Mesenchymal stem cell (in vitro differentiated cells and primary cell): Measurements from ENCODE around the gene NFATC2.

Experiments used
- DNase-seq: peaks from one replicate; pipeline ENCODE4 v3.0.0-alpha.2; 2013
- H2AFZ ChIP-seq: one replicate; pipeline ENCODE4 v1.6.1; 2013; ENCODE audit warnings: low read depth, mild to moderate bottlenecking, control low read depth, inconsistent platforms, low read length, moderate library complexity
- H2AK5ac ChIP-seq: 2 replicates; pipeline ENCODE4 v1.6.1; 2013; ENCODE audit warnings: low read length, moderate library complexity, mild to moderate bottlenecking, inconsistent platforms; ENCODE audit not compliant: severe bottlenecking
- H2BK120ac ChIP-seq: one replicate; pipeline ENCODE4 v1.6.1; 2013; ENCODE audit warnings: low read depth, mild to moderate bottlenecking, inconsistent platforms, low read length, moderate library complexity
- H2BK12ac ChIP-seq, 2 experiments: one replicate each; pipeline ENCODE4 v1.6.1; 2013; ENCODE audit warnings: inconsistent platforms in 2 of 2, low read length in 2 of 2, mild to moderate bottlenecking in 2 of 2, moderate library complexity in 2 of 2, control low read depth in 1 of 2
- H2BK15ac ChIP-seq: one replicate; pipeline ENCODE4 v1.6.1; 2013; ENCODE audit warnings: mild to moderate bottlenecking, low read depth, inconsistent platforms; ENCODE audit not compliant: poor library complexity, severe bottlenecking
- H2BK5ac ChIP-seq: 2 replicates; pipeline ENCODE4 v1.6.1; 2013; ENCODE audit warnings: low read depth, mild to moderate bottlenecking, low read length, control low read depth, inconsistent platforms; ENCODE audit not compliant: poor library complexity, severe bottlenecking
- H3K14ac ChIP-seq, 2 experiments: one replicate each; pipeline ENCODE4 v1.6.1; 2013; ENCODE audit warnings: inconsistent platforms in 2 of 2, low read length in 2 of 2, control low read depth in 1 of 2, mild to moderate bottlenecking in 1 of 2, moderate library complexity in 1 of 2
- H3K18ac ChIP-seq, 2 experiments: one replicate each; pipeline ENCODE4 v1.6.1; 2013; ENCODE audit warnings: inconsistent platforms in 2 of 2, low read length in 2 of 2, control low read depth in 1 of 2, low read depth in 1 of 2, mild to moderate bottlenecking in 1 of 2
- H3K23ac ChIP-seq, 2 experiments: one replicate each; pipeline ENCODE4 v1.6.1; 2013; ENCODE audit warnings: inconsistent platforms in 2 of 2, low read length in 2 of 2, mild to moderate bottlenecking in 2 of 2, moderate library complexity in 2 of 2, control low read depth in 1 of 2
- H3K27ac ChIP-seq: 2 replicates; pipeline ENCODE4 v1.5.1; 2013; ENCODE audit warnings: mild to moderate bottlenecking, moderate library complexity, low read length, control low read depth, inconsistent platforms; ENCODE audit not compliant: poor library complexity, severe bottlenecking
- H3K27me3 ChIP-seq, 2 experiments: 2 replicates each; pipeline versions ENCODE4 v1.6.1 to v1.7.0; 2013; ENCODE audit warnings: low read length in 2 of 2, mild to moderate bottlenecking in 2 of 2, moderate library complexity in 2 of 2, control low read depth in 1 of 2, inconsistent platforms in 1 of 2; ENCODE audit not compliant: control insufficient read depth in 1 of 2, insufficient read depth in 1 of 2
- H3K36me3 ChIP-seq, 2 experiments: 2 replicates each; pipeline versions ENCODE4 v1.6.1 to v1.7.0; 2013; ENCODE audit warnings: low read length in 2 of 2, control low read depth in 1 of 2, inconsistent platforms in 1 of 2, low read depth in 1 of 2, mild to moderate bottlenecking in 1 of 2; ENCODE audit not compliant: insufficient read depth in 2 of 2, control insufficient read depth in 1 of 2
- H3K4ac ChIP-seq, 2 experiments: one replicate each; pipeline ENCODE4 v1.6.1; 2013; ENCODE audit warnings: inconsistent platforms in 2 of 2, low read length in 2 of 2, mild to moderate bottlenecking in 2 of 2, moderate library complexity in 2 of 2, control low read depth in 1 of 2, low read depth in 1 of 2
- H3K4me1 ChIP-seq: 2 replicates; pipeline ENCODE4 v1.6.1; 2013; ENCODE audit warnings: low read depth, low read length, control low read depth; ENCODE audit not compliant: control insufficient read depth, insufficient read depth
- H3K4me2 ChIP-seq: 2 replicates; pipeline ENCODE4 v1.6.1; 2013; ENCODE audit warnings: low read length, mild to moderate bottlenecking, inconsistent platforms; ENCODE audit not compliant: poor library complexity, severe bottlenecking
- H3K4me3 ChIP-seq, 2 experiments: 2 replicates each; pipeline versions ENCODE4 v1.5.1 to v1.7.0; 2013; ENCODE audit warnings: low read length in 2 of 2, mild to moderate bottlenecking in 2 of 2, control low read depth in 1 of 2, low read depth in 1 of 2; ENCODE audit not compliant: insufficient read depth in 1 of 2
- H3K79me1 ChIP-seq: replicated peaks from 2 replicates; pipeline ENCODE4 v1.6.1; 2013; ENCODE audit warnings: mild to moderate bottlenecking, control low read depth, low read length, inconsistent platforms; ENCODE audit not compliant: poor library complexity, severe bottlenecking
- H3K9ac ChIP-seq: 2 replicates; pipeline ENCODE4 v1.7.0; 2013; ENCODE audit warnings: mild to moderate bottlenecking, low read length, moderate library complexity
- H3K9me3 ChIP-seq: 2 replicates; pipeline ENCODE4 v1.7.0; 2013; ENCODE audit warnings: mild to moderate bottlenecking, low read length; ENCODE audit not compliant: control insufficient read depth
- H4K8ac ChIP-seq: one replicate; pipeline ENCODE4 v1.6.1; 2013; ENCODE audit warnings: inconsistent platforms, mild to moderate bottlenecking, low read length, moderate library complexity
- H4K91ac ChIP-seq: one replicate; pipeline ENCODE4 v1.6.1; 2013; ENCODE audit warnings: mild to moderate bottlenecking, low read length, inconsistent platforms
- WGBS: methylation state at CpG from one replicate; pipeline ENCODE4 v1.1.7; 2013; ENCODE audit warnings: mixed read lengths; 5-methylcytosine and 5-hydroxymethylcytosine counted together

NFATC2 gene

DNA sequence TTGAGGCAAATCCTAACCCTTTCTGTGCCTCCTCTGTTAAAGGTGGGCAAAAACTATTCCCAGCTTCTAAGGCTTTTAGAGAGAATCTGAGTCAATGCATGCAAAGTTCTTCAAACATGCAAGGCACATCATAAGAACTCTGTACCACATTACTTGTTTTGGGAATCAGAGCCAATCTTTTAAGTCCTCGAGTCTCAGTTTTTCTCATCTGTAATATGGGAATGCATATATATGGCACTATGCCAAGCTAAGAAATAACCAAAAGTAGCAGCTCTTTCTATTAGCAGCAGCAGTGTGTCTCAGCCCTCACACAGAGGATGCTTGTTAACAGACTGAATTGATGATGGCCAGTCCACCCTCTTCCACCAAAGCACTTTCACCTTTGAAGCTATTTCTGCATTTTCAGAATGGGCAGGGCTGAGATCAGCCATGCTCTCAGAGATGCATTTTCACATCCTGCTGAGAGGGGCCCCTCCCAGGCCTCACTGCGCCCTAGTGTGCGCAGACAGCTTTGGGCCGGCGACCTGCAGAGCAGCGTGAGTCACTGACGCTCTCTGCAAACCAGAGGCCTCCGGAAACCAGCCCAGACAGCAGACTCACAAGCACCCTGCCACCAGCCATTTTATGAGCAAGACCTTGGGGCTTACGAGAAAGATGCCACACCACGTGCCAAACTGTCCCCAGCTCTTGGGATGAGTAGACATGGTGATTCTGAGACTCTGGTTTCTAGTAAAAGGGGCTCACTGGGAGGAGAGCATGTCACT is 138.0 kb downstream of the NFATC2 start:
- Histone ChIP-seq H4K8ac (peak overlapping the region; percentile 78), H3K4me3 (no peak overlapping the region), H2BK12ac (peak overlapping the region; percentile 51 to 60), H3K36me3 (no peaks in the 10 kb centered on the region), H3K27me3 (no peaks in the 10 kb centered on the region), H3K79me1 (no peaks in the 10 kb centered on the region), H3K4me1 (peaks cover 11% of the 10 kb centered on the region), H3K4ac (peak overlapping the region in 1 of 2 experiments; percentile 19), H3K27ac (no peak overlapping the region), H3K9me3 (no peaks in the 10 kb centered on the region), H3K9ac (no peak overlapping the region), H3K14ac (no peak overlapping the region), H2BK120ac (no peak overlapping the region), H4K91ac (peak overlapping the region; percentile 45), H3K18ac (peak overlapping the region; percentile 46 to 58), H3K23ac (no peak overlapping the region), H2AFZ (no peak overlapping the region), H3K4me2 (no peak overlapping the region), H2BK5ac (no peak overlapping the region), H2BK15ac (no peak overlapping the region), H2AK5ac (no peak overlapping the region)
- WGBS, result 12% methylated on average over 9 of the region's 10 CpGs
- DNase-seq, result peak; percentile 94

DNA sequence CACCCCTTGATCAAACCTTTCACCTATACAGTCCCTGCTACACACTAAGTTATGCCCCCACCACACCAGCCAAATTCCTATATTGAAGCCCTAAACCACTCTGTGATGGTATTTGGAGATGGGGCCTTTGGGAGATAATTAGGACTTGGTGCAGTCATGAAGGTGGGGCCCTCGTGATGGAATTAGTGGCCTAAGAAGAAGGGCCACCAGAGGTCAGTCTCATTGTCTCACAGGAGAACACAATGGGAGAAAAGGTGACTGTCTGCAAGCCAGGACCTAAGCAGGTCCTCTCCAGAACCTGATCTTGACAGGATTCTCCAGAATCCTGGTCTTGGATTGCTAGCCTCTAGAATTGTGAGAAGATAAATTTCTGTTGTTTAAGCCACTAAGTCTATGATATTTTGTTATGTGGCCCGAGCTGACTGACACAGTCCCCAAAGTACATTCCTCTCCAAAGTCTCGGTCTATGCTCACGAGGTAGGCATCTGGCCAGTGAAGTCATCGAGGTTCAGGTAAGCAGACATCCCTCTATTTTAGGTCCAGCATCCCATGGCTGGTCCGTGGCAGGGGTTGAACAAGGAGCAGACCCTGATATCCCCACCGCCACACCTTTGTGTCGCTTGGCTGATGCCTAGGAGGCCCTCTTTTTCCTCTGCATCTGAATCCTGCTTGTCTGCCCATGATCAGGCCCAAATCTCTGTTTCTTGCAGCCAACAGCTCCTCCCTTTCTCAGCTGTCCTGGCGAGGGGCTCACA is 138.9 kb downstream of the NFATC2 start:
- H3K4ac ChIP-seq, result peak overlapping the region in 1 of 2 experiments; percentile 62
- peak overlapping the region; percentile 19 to 60 for H2BK12ac ChIP-seq
- H3K9me3 ChIP-seq, result no peaks in the 10 kb centered on the region
- no peak for DNase-seq
- no peak overlapping the region for H4K91ac ChIP-seq
- H3K27ac ChIP-seq, result no peak overlapping the region
- H2BK5ac ChIP-seq, result no peak overlapping the region
- H3K4me3 ChIP-seq, result no peak overlapping the region
- H2AK5ac ChIP-seq, result no peak overlapping the region
- peak overlapping the region; percentile 54 for H2BK120ac ChIP-seq
- 90% methylated on average over 9 of the region's 9 CpGs for WGBS
- no peaks in the 10 kb centered on the region for H3K79me1 ChIP-seq
- peak overlapping the region in 1 of 2 experiments; percentile 49 for H3K18ac ChIP-seq
- peaks cover 11% of the 10 kb centered on the region for H3K4me1 ChIP-seq
- H3K14ac ChIP-seq, result no peak overlapping the region
- no peaks in the 10 kb centered on the region for H3K36me3 ChIP-seq
- peak overlapping the region; percentile 12 for H2BK15ac ChIP-seq
- no peak overlapping the region for H3K4me2 ChIP-seq
- H3K9ac ChIP-seq, result no peak overlapping the region
- no peaks in the 10 kb centered on the region for H3K27me3 ChIP-seq
- H4K8ac ChIP-seq, result peak overlapping the region; percentile 71
- no peak overlapping the region for H2AFZ ChIP-seq
- peak overlapping the region in 1 of 2 experiments; percentile 53 for H3K23ac ChIP-seq

DNA sequence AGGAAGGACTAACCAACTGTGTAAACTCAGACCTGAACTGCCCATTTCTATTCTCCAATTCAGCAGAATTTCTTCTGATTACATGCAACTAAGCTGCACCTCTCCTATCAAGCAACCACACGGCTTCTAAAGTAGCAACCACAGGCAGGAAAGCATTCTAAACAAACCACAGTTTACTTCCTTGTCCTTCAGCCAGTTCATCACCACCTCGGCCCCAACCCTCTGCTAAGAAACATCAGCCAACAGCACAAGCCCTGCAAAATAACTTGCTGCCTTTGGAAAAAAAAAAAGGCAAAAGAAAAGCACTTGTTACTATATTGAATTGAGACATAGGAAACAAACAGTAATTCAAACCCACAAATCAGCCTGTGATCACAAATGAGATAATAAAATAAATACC is 140.3 kb downstream of the NFATC2 start:
- no peak overlapping the region for H3K9ac ChIP-seq
- H3K9me3 ChIP-seq, result no peaks in the 10 kb centered on the region
- no peaks in the 10 kb centered on the region for H3K36me3 ChIP-seq
- H2BK15ac ChIP-seq, result no peak overlapping the region
- H3K4me3 ChIP-seq, result no peak overlapping the region
- DNase-seq, result peak; percentile 85
- no peak overlapping the region for H2BK5ac ChIP-seq
- no peak overlapping the region for H3K27ac ChIP-seq
- H2AFZ ChIP-seq, result no peak overlapping the region
- no peak overlapping the region for H3K14ac ChIP-seq
- no peaks in the 10 kb centered on the region for H3K27me3 ChIP-seq
- no peak overlapping the region for H3K23ac ChIP-seq
- H4K91ac ChIP-seq, result no peak overlapping the region
- peaks cover 9% of the 10 kb centered on the region for H3K4me1 ChIP-seq
- no peak overlapping the region for H3K4me2 ChIP-seq
- peak overlapping the region; percentile 46 for H4K8ac ChIP-seq
- no peak overlapping the region for H2BK120ac ChIP-seq
- H2BK12ac ChIP-seq, result no peak overlapping the region
- no peak overlapping the region for H3K4ac ChIP-seq
- 2% methylated on average over 2 of the region's 2 CpGs for WGBS
- H3K18ac ChIP-seq, result no peak overlapping the region
- H3K79me1 ChIP-seq, result no peaks in the 10 kb centered on the region
- H2AK5ac ChIP-seq, result no peak overlapping the region

DNA sequence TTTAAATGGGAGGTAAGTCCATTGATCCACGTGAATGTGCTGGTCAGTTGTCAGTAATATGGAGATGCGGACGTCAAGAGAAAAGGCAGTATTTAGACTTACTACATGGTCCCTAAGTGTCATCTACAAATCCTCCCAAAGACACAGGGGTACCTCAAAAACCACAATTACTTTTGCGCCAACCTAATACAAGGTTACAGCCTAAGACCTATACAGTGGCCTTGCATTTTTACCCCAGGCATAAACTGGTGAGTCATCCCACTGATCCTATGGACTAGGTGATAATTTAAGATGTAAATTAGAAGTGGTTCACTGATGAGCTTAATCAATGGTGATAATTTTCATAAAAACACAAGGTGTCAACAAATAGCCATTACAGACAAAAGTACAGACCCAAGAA is 141.0 kb downstream of the NFATC2 start:
- Histone ChIP-seq H3K18ac (peak overlapping the region in 1 of 2 experiments; percentile 56), H3K4me3 (no peak overlapping the region), H3K4me1 (peaks cover 9% of the 10 kb centered on the region), H2BK120ac (no peak overlapping the region), H3K79me1 (no peaks in the 10 kb centered on the region), H2AK5ac (no peak overlapping the region), H3K14ac (no peak overlapping the region), H3K27me3 (no peaks in the 10 kb centered on the region), H2BK5ac (no peak overlapping the region), H4K91ac (no peak overlapping the region), H2BK15ac (no peak overlapping the region), H4K8ac (no peak overlapping the region), H3K23ac (no peak overlapping the region), H3K4me2 (no peak overlapping the region), H2AFZ (no peak overlapping the region), H3K27ac (no peak overlapping the region), H3K9ac (no peak overlapping the region), H3K9me3 (no peaks in the 10 kb centered on the region), H3K4ac (no peak overlapping the region), H2BK12ac (no peak overlapping the region), H3K36me3 (no peaks in the 10 kb centered on the region)
- WGBS, result 100% methylated on average over 4 of the region's 4 CpGs
- peak; percentile 22 for DNase-seq
